ENCODE measurements around the gene PPP1R9B. TPM values are rescaled to one million over a fixed set of nuclear protein-coding genes. Genes with fewer than 3 reads are reported as not detected.

The PPP1R9B gene
- total RNA-seq, 1 experiment from 2014 or later: 21.7 TPM

DNA sequence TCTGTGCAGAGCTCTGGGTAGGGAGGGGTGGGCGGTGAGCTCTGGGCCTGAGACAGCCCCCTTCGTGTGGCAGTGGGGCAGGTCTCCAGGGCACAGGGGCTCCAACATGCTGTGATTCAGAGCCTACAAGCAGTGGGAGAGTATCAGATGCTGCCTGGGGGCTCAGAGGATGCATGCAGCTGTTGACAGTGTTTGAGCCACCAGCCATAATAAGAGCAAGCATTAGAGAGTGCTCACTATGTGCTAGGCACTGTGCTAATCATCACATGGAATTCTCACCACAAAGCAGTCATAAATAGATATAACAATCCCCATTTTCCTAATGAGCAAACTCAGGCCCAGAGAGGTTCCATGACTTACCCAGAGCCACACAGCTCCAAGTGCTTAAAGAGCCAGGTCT lies 47.2 kb downstream of the PPP1R9B start:
- DNase-seq (ENCODE audit: low spot score) (no peak), ATAC-seq (no peak)
- no peaks in the 10 kb centered on the region for H3K27me3 Mint-ChIP-seq (ENCODE audit: low read depth)
- H3K9me3 Mint-ChIP-seq: no peaks in the 10 kb centered on the region
- CTCF ChIA-PET: interaction anchor here (0.6 to 3.5 kb wide), 7 partner anchors 8 to 1055 kb away, joined by 3 to 17 read pairs (median 7); partner anchors contain the start of gene SGCA
- H3K4me3 Mint-ChIP-seq: no peak overlapping the region
- H3K4me1 Mint-ChIP-seq: peaks cover 18% of the 10 kb centered on the region
- TF ChIP-seq FOXK1 (CRISPR knock-in tag; IDR thresholded peaks at IDR 0.05) (no peak), ZBTB21 (CRISPR knock-in tag; IDR thresholded peaks at IDR 0.05; ENCODE audit: borderline replicate concordance) (no peak), NFYB (CRISPR knock-in tag; conservative IDR thresholded peaks at IDR 0.05; ENCODE audit: low read depth) (no peak), NR3C1 (CRISPR knock-in tag; conservative IDR thresholded peaks at IDR 0.05; ENCODE audit: low read depth) (no peak), PREB (CRISPR knock-in tag; IDR thresholded peaks at IDR 0.05; ENCODE audit: borderline replicate concordance) (no peak), FOXP1 (CRISPR knock-in tag; IDR thresholded peaks at IDR 0.05; ENCODE audit: borderline replicate concordance) (no peak), CREB1 (CRISPR knock-in tag; IDR thresholded peaks at IDR 0.05) (no peak), ZNF138 (CRISPR knock-in tag; conservative IDR thresholded peaks at IDR 0.05) (no peak), ZNF423 (CRISPR knock-in tag; IDR thresholded peaks at IDR 0.05) (no peak), SMAD4 (CRISPR knock-in tag; IDR thresholded peaks at IDR 0.05) (no peak), CBFB (CRISPR knock-in tag; IDR thresholded peaks at IDR 0.05; ENCODE audit: low read depth) (no peak)
- TF ChIP-seq, protein P1, sequence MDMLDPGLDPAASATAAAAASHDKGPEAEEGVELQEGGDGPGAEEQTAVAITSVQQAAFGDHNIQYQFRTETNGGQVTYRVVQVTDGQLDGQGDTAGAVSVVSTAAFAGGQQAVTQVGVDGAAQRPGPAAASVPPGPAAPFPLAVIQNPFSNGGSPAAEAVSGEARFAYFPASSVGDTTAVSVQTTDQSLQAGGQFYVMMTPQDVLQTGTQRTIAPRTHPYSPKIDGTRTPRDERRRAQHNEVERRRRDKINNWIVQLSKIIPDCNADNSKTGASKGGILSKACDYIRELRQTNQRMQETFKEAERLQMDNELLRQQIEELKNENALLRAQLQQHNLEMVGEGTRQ (CRISPR knock-in tag; IDR thresholded peaks at IDR 0.05): no peak
- TF ChIP-seq, protein P2, sequence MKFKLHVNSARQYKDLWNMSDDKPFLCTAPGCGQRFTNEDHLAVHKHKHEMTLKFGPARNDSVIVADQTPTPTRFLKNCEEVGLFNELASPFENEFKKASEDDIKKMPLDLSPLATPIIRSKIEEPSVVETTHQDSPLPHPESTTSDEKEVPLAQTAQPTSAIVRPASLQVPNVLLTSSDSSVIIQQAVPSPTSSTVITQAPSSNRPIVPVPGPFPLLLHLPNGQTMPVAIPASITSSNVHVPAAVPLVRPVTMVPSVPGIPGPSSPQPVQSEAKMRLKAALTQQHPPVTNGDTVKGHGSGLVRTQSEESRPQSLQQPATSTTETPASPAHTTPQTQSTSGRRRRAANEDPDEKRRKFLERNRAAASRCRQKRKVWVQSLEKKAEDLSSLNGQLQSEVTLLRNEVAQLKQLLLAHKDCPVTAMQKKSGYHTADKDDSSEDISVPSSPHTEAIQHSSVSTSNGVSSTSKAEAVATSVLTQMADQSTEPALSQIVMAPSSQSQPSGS (CRISPR knock-in tag; IDR thresholded peaks at IDR 0.05; ENCODE audit: borderline replicate concordance, low read depth): no peak
- no peaks in the 10 kb centered on the region for H3K36me3 Mint-ChIP-seq
- POLR2A ChIA-PET: no interaction called here
- no peak overlapping the region for H3K27ac Mint-ChIP-seq

DNA sequence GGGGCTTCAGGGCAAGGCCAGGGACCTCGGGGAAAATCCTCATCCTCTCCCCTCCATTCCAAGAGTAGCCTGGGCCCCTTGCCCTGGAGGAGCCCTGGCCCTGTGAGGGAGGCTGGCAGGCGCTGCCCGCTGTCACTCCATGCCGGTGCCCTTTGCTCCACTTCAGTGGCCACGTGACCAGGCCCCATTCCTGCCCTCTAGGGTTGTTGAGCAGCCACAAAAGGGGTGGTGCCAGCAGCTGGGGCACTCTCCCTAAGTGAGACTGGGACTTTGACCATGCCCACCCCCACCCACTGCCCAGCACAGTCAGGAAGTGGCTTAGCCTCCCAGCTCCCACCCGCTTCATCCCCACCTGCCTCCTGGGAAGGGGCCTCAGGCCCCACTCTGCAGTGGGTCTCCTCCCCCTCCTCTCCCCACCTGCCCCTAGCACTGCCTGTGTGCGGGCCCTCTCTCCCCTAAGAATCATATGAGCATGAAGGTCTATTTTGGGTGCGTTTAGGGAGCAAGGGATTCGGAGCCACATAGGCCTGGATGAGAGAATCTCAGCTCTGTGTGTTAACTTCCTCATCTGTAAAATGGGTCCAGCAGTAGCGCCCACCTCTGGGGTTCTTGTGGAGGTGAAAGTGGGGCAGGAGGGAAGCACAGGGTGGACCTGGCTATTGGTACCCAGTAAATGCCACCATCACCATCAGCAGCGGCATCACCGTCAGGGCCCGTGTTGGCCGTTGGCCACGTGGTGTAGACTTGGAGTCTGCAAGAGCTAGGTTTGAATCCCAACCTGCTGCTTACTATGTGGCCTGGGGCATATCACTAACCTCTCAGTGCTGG lies 48.1 kb downstream of the PPP1R9B start:
- Mint-ChIP-seq H3K4me1 (peaks cover 18% of the 10 kb centered on the region), H3K4me3 (no peak overlapping the region), H3K27me3 (ENCODE audit: low read depth) (no peaks in the 10 kb centered on the region), H3K27ac (no peak overlapping the region), H3K9me3 (no peaks in the 10 kb centered on the region), H3K36me3 (no peaks in the 10 kb centered on the region)
- POLR2A ChIA-PET: interaction anchor here (1.5 kb wide), 1 partner anchor 50 kb away, joined by 4 read pairs; no protein-coding TSS in a partner anchor
- ATAC-seq (no peak; the same call in 1 of the 2 replicates), DNase-seq (ENCODE audit: low spot score) (no peak)
- CTCF ChIA-PET: interaction anchor here (0.6 to 3.5 kb wide), 8 partner anchors 8 to 247 kb away, joined by 3 to 17 read pairs (median 8); partner anchors contain the start of gene SGCA
- TF ChIP-seq, protein P1 (CRISPR knock-in tag; IDR thresholded peaks at IDR 0.05): peak; percentile 50
- TF ChIP-seq GABPB1 (CRISPR knock-in tag; IDR thresholded peaks at IDR 0.05) (0 out of 2 replicates have a peak, but pooled peaks have one; percentile 15), JUN (CRISPR knock-in tag; IDR thresholded peaks at IDR 0.05) (no peak)

Data from WTC11 (cell line).